Activated CD8-positive, alpha-beta memory T cell treated with anti-CD3 and anti-CD28 coated beads for 48 hours (primary cell): ENCODE data around the gene CFAP46.
"Not testable (repeated sequence)": the region's sequence is repeated elsewhere in the genome, so short reads cannot be mapped to it uniquely, and the experiment has no call there.

Experiments
- DNase-seq, 3 experiments: peaks; one replicate each; pipeline ENCODE4 v3.0.0-alpha.2; 2020; ENCODE audit warnings: low read depth in 2 of 3, low spot score in 2 of 3

CFAP46 gene

DNA sequence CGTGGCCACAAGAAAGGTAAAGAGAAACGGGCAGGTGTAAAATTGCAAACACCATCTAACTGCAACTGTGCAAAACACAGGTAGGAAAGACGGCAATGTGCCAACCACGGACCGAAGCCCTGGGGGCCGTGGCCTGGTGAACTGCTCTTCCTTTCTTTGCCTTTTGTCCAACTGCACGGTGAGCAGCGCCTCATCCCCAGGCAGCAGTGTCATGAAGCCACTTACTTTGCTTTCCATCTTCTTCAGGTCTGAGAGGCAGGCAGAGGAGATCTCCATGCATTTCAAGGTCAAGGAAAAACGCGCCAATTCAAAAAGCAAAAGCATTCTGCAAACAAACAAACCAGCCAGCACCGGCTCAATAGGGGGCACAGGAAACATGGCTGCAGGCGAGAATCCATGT is 12.9 kb downstream of the CFAP46 start:
- no peak for DNase-seq

DNA sequence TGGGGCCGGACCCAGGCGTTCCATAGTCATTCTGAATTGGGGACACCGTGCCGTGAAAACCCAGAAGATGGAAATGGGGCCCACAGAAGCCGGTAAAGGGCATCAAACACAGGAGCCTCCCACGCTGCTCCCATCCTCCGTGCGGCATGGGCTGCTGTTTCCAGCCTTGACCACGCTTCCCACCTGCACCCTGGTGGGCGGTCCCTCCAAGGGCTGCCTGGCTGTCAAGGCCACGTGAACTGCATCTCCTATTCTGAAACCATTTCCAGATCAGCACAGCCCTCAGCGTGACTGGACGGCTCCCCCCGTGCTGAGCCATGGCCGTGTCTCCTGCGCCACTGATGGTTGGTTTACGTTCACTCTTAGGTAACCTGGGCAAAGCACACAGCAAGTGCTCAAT is 14.1 kb downstream of the CFAP46 start:
- DNase-seq, result no peak

DNA sequence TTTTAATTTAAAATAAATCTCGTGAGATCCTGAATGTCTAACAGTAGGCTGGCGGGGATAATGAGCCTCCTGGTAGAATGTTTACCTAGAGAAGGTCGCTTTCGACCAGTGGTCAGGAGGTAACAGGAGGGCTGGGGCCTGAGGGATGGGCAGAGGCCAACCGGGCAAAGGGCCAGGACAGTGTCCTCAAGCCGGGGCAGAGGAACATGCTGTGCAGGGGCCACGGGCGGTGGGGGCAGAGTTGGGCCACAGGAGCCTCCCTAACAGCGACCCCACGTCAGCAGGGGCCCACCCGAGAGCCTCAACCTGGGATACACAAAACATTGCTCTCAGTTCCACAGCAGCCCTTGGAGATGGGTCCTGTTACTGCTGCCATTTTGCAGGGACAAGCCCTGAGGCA is 14.5 kb downstream of the CFAP46 start:
- no peak for DNase-seq

DNA sequence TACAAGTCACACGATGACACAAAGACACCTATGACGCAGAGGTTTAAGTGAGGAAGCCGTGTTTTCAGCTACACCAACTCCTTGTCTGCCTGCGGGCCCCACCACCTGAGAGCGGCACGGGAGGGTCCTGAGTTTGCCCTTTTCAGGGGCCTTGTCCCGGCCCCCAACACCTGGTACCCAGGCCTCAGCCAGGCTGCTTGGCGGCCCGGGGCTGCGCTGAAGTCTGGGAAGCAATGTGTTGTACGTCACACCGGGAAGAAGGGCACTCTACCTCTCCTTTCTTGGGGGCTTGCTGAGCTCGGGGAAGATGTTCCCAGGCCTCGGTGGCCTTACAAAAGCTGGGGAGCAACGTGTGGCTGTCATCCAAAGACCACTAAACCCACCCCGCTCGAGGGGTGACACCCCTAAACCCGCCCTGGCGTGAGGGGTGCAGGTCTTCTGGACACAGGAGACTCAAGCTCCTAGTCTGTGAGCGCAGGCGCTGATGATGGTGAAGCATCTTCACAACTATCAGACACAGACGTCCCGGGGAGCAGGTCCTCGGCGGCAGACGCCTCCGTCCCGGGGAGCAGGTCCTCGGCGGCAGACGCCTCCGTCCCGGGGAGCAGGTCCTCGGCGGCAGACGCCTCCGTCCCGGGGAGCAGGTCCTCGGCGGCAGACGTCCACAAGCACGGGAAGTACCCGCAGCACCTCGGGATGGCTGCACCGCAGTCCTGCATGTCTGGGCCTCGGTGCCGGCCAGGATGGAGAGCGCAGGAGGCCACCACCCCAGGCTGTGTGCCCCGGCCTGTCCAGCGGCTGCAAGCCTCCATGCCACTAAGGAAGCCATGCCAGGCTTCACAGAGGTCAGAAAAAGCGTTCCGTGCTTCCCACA is 15.4 kb downstream of the CFAP46 start:
- no peak for DNase-seq

DNA sequence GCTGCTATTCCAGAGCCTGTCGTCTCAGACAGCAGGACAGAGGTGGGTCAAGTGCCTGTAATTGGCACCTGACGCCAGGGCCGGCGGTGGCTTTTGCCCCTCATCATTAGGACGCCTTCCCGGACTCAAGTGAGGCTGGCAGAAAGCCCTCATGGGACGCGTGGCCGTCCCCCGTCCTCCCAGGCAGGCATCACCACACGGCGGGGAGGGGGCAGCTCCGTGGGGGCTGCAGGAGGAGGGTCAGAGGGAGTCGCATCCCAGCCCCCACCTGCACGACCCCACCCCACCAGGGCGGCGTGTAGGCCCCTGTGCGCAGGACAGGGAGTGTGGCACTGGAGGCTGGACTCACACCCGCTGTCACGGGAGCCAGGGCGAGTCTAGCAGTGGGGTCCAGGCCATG is 16.3 kb downstream of the CFAP46 start:
- DNase-seq, result no peak

DNA sequence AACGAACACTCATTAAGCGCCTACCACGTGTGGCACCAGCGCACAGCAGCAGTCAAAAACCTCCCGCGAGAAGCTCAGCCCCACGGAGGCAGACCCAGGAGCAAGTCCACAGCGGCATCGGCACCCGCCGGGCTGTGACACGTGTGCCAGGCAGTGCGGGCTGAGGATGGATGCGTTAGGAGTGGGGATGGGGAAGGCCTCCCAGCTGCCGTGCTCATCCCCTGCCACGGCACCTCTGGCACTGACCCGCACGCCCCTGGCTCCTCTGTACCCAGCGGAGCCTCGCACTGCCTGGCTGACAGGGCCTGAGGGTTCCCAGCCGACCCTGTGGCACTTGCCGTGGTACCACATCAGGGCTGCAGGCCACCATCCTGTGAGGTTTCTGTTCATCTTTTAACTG is 16.8 kb downstream of the CFAP46 start:
- DNase-seq, result no peak

DNA sequence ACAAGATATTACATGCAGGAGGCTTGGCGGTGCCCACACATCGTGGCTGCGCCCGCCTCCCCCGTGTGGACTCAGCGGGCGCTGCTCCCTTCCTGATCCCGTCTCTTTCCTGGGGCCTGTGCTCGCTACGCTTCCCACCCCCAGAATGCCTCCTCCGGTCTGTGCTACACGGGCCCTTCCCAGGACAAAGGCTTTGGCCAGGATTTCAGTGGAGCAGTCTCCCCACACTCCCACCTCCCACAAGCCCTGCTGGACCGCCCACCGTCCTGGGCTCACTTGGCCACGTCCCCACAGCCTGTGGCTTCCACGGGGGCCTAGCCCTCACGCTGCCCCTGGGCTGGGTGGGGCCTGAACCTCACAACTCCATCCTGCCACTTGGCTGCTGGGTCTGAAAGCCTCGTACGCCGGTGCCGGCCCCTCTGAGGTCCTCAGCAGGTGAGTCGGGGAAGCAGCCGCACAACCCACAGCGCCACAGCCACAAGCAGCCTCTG is 17.3 kb downstream of the CFAP46 start:
- no peak for DNase-seq

DNA sequence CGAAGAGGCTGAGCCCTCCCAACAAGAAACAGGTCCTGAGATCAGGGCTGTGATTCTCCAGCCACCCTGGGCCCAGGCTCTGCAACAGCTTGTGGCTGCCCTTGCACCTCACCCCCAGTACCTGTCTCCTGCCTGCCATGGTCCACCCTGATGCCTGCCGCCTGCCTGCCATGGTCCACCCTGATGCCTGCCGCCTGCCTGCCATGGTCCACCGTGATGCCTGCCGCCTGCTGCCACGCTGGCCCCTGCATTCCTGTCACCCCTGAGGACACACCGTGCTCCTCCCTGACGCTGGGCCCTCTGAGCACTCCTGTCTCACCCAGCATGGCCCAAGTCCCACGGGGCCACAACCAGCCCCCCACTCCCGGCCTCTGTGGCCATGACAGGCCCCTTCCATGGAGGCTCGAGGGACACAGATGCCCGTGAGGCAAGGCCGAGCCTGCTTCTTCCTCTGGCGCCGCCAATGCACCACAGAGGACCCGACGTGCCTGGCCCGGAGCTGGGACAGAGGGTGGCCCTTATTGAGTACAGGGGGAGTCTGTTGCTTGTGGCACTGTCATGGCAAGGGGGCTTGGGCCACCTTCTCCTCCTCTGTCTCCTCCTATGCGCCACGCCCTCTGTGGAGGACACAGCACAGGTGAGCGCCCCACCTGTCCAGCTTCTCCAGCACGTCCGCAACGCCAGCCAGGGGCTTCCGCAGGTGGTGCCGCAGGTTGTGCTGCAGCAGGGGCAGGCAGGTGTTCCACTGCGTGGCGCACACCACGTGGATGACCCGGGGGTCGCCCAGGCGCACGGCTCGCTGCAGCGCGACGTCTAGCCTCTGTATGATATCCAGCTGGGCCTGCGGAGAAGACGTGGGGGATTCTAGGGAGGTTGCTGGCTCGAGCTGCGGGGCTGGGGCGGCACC is 18.1 kb downstream of the CFAP46 start:
- DNase-seq, result no peak

DNA sequence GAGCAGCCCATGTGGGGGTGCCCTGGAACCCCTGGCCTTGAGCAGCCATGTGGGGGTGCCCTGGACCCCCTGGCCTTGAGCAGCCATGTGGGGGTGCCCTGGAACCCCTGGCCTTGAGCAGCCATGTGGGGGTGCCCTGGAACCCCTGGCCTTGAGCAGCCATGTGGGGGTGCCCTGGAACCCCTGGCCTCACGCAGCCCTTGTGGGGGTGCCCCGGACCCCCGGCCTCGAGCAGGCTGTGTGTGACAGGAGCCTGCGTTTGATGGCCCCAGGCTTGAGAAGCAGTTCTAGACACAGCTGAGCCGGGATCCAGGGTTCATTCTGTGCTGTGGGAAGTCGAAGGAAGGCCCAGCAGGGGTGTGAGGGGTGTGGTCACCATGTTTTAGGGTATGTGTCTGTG is 19.0 kb downstream of the CFAP46 start:
- not testable (repeated sequence) for DNase-seq

DNA sequence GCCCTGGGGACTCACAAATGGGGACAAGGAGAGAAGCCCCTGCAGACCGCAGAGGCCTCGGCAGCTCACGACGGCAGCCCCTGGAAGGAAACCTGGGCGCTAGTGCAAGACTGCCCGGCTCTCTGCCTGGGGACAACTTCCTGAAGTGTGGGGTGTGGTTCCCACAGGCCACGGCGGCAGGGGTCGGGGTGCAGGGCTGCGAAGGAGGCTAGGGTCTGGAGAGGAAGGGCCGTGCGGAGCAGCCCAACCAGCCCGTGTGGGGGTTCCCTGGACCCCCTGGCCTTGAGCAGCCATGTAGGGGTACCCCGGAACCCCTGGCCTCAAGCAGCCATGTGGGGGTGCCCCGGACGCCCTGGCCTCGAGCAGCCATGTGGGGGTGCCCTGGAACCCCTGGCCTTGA is 19.5 kb downstream of the CFAP46 start:
- DNase-seq, result no peak

DNA sequence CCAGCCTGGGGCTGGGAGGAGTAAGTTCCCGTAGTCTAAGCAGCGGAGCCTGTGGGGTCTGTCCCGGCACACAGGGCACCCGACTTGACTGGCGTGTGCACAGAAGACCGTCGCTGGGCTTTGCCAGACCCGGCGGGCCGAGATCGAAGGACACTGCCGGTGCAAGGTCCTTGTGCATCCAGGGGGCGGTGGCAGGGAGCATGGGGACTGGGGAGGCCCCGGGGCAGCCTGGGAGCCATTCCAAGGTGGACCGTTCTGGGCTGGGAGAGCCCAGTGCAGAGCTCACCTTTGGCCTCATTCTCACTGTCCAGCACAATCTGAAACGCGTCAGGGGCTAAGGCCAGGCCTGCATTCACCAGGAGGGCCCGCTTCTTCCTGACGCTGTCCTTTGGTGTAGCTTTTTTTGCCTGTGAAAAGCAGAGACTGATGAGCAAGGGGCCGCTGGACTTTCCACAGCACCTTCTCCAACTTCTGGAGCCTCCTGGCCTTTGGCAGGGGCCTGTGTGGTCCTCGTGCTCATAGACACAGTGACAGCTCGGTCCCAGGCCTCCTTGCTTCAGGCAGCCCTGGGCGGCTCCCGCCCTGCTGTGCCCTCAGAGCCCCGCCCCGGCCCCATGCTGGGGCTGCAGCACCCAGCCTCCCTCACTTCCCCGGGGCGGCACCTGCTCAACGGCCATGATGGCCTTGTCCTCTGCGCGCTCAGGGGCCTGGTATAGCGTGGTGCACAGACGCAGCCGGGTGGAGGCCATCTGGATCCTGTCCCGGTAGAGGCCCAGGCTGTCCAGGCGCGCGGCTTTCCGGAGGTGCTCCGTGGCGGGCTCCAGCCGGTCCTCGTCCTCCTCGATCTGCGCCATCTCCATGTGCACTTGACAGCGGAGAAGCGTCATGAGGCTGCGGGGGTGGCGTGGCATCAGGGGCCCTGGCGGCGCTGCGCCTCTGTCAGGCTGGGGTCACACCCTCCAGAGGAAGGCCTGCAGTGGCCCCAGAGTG is 20.3 kb downstream of the CFAP46 start:
- DNase-seq, result no peak

DNA sequence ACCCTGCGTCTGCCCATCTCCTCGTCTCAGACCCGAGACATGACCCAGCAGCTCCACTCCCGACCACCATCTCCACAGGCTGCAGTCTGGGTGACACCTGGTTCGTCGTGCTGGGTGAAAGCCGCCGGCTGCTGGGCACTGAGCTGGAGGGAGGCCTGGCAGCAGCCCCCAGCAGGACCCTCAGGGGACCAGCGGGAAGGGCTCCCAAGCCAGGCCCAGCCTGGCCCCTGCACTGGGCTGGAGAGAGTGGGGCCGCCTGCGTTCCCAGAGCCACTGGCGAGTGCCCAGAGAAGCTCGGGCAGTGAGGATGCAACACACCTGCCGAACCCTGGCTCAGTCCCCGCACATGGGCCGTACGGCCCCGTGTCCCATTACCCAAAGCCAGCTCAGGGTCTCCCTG is 21.3 kb downstream of the CFAP46 start:
- no peak for DNase-seq

DNA sequence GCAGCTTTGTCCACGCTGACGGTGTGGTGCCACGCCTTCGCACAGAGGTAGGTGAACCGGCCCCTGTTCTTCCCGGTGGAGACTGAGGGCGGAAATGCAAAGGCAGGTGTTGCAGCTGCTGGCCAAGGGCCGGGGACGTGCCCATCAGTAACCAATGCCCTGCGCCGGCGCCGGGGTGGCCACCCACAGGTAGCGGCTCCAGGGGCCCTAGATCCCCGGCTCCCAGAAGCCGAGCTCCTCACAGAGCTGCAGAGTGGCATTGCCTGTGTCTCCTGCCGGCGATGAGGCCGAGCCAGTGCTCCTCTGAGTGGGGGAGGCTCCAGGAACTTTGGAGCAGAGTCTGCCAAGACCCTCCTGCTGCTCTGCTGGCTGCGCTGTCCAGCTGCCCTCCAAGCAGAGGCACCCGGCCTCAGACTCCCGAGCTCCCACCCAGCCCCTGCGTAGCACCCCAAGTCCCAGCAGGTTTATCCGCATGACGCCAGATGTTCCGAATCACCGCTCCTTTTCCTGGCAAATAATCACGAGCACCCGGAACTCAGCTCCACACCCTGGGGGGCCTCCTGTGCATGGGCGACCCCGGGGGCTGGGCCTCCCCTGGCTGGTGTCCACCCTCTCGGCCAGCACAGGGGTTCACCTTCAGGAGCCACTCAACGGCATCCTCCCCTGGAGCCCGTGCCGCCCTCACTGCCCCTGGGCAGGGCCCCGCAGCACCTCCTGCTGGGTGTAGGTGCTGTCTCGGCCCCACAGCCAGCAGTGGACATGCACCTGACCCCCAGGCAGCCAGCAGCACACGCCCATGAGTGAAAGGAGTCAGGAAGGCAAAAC is 22.1 kb downstream of the CFAP46 start:
- DNase-seq, result no peak

DNA sequence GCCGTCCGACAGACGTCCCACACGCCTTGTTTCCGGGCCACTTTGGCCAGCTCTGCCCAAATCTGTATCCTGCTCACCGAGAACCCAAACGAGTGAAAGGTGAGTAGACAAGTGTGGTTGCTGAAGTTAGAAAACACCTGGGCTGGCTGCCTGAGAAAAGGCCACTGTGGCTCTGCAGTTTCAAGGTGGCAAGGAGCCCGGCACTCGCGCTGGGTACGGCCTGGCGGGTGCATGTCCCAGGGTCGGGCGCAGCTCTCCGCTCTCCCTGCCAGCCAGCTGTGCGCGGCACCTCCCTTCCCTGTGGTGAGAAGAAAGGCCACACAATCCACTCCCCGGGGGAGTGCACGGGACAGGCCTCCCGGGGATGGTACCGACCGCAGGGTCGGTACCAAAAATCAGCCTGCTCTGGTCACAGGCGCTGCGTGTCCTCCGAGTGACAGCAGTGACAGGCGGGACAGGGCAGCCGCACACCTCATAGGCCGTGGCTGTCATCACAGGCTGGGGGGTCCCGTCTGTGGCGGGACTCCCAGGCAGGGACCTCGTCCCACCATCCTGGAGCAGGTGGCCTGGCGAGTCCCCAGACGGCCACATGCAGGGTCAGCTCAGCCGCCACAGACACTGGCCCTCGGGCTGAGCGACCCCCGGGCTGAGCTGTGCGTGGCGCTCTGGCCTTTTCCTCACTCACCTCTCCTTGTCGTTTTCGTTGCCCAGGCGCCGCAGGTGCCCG is 22.8 kb downstream of the CFAP46 start:
- DNase-seq, result no peak

DNA sequence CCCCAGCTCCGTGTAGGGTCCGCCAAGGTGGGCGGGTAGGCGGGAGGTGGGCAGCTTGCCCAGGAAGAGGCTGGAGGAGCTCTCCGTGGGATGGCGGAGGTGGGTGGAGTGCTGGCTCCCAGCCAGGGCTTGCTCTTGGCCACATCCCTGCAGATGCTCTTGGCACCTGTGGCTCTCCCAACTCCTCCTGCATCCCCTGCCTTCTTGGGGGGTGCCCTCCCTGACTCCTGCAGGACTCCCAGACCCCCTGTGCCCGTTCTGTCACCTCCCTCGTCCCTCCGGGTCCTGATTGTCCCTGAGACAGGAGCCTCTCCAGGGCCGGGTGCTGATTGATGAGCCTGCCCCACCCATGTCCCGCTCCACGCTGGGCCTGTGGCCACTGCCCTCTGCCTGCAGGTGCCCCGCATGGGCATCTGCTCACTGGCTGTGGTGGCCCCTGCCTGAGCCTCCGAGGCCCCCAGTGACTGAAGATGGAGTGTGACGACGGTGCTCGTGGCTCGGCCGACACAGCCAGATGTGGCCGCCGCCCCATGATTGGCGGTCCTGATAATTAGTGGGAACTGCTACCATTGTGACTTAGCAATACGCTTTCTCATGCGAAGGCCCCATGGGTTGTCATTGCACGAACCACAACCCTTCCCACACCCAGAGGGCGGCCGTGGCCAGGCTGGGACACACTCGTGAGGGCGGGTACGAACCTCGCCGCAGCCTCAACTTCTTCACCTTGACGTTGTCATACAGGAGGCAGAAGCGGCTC is 23.6 kb downstream of the CFAP46 start:
- no peak for DNase-seq

DNA sequence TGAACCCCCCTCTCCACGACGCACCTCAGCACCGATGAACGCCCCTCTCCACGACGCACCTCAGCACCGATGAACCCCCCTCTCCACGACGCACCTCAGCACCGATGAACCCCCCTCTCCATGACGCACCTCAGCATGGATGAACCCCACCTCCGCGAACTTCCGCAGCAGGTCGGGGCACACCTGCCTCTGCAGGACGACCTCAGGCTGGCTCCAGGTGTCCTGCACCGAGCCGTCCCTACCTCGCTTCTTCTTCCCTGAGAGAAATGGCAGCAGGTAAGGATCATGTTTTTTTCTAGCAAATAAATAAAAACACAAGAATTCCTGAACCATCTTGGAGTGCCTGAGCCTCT is 24.1 kb downstream of the CFAP46 start:
- no peak for DNase-seq

DNA sequence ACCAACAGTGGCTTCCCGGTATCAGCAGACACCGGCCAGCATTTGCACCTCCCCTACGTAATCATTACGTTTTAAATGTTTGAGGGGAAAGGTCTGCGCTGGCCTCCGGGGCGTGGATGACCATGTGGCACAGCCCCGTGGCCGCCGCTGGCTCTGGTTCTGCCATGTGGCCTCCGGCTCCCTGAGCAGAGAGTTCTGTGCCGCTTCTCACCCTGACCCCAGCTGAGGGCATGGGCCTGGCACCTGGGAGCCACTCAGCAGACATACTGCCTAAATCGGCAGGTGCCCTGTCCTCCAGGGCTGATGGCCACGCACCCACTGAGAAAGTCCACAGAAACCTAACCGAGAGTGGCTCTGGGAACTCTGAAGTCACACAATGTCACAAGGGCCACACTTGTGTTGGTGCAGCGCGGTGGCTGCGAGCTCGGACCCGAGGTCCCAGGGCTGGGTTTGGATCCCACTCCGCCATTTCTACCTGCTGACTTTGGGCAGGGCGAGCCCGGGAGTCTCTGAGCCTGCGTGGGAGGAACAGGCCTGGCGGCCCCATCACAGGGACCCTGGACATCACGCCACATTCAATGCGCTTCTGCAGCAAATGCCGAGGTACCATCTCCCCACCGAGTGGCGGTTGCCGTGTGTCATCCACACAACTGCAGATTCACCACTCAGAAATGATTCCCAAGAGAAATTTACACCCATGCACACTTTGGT is 25.3 kb downstream of the CFAP46 start:
- no peak for DNase-seq

DNA sequence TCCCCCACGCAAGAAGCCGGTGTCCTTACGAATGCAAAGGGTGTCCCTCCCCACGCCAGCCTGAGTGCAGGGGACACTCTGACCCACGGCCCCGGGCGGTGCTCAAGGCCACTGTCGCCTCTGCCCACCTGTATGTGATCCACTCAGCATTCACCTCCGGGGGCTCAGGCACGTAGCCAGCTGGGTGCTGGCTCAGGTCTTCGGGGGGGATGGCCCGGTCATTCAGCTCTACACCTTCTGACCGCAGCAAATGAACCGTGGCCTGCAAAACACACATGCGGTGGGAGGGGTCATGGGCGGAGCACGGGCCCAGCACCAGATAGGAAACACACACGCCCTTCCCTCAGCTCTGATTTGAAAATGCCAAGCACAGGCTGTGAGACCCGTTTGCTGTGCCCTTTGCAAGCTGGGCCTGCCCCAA is 25.9 kb downstream of the CFAP46 start:
- no peak for DNase-seq
